ENCODE data around the gene ACKR3.

ACKR3 gene

GRCh38 chr2:236561874-236562273, 7.8 kb upstream of the ACKR3 start:
- TF ChIP-seq CTCF (IDR thresholded peaks at IDR 0.05; ENCODE audit: insufficient read depth, low read length): no peak
- TF ChIP-seq SPI1 (IDR thresholded peaks at IDR 0.05; ENCODE audit: borderline replicate concordance, low read depth): no peak
- no peak for TF ChIP-seq GABPA (IDR thresholded peaks at IDR 0.05; ENCODE audit: low read depth)
- no peak for TF ChIP-seq REST (IDR thresholded peaks at IDR 0.05; ENCODE audit: insufficient replicate concordance, low read depth)
- no peak for TF ChIP-seq POLR2AphosphoS5 (IDR thresholded peaks at IDR 0.05; ENCODE audit: low read depth)
- no peak overlapping the region for H3K27ac ChIP-seq (replicated peaks)
- peaks cover 6% of the 10 kb centered on the region for H3K27me3 ChIP-seq (ENCODE audit: insufficient read depth, poor library complexity, severe bottlenecking)
- DNase-seq (ENCODE audit: low read depth in 1 of 2, low spot score in 1 of 2): no peak
- no peak overlapping the region for H3K4me3 ChIP-seq (replicated peaks; ENCODE audit: insufficient read depth, low read length)

GRCh38 chr2:236562434-236562833, 7.2 kb upstream of the ACKR3 start:
- DNase-seq (ENCODE audit: low read depth in 1 of 2, low spot score in 1 of 2): no peak
- Histone ChIP-seq H3K27me3 (ENCODE audit: insufficient read depth, poor library complexity, severe bottlenecking) (peaks cover 12% of the 10 kb centered on the region), H3K4me3 (replicated peaks; ENCODE audit: insufficient read depth, low read length) (no peak overlapping the region), H3K27ac (replicated peaks) (no peak overlapping the region)
- no peak for TF ChIP-seq POLR2AphosphoS5 (IDR thresholded peaks at IDR 0.05; ENCODE audit: low read depth)
- no peak for TF ChIP-seq CTCF (IDR thresholded peaks at IDR 0.05; ENCODE audit: insufficient read depth, low read length)
- no peak for TF ChIP-seq SPI1 (IDR thresholded peaks at IDR 0.05; ENCODE audit: borderline replicate concordance, low read depth)
- no peak for TF ChIP-seq REST (IDR thresholded peaks at IDR 0.05; ENCODE audit: insufficient replicate concordance, low read depth)
- no peak for TF ChIP-seq GABPA (IDR thresholded peaks at IDR 0.05; ENCODE audit: low read depth)

GRCh38 chr2:236563953-236564352, 5.7 kb upstream of the ACKR3 start:
- TF ChIP-seq CTCF (IDR thresholded peaks at IDR 0.05; ENCODE audit: insufficient read depth, low read length): no peak
- no peak for TF ChIP-seq SPI1 (IDR thresholded peaks at IDR 0.05; ENCODE audit: borderline replicate concordance, low read depth)
- TF ChIP-seq GABPA (IDR thresholded peaks at IDR 0.05; ENCODE audit: low read depth): no peak
- no peak for TF ChIP-seq POLR2AphosphoS5 (IDR thresholded peaks at IDR 0.05; ENCODE audit: low read depth)
- TF ChIP-seq REST (IDR thresholded peaks at IDR 0.05; ENCODE audit: insufficient replicate concordance, low read depth): no peak
- Histone ChIP-seq H3K27me3 (ENCODE audit: insufficient read depth, poor library complexity, severe bottlenecking) (peaks cover 24% of the 10 kb centered on the region), H3K4me3 (replicated peaks; ENCODE audit: insufficient read depth, low read length) (no peak overlapping the region), H3K27ac (replicated peaks) (no peak overlapping the region)
- no peak for DNase-seq (ENCODE audit: low read depth in 1 of 2, low spot score in 1 of 2)
